Gastrocnemius medialis (tissue), 4 donors: Measurements from ENCODE around the gene PACSIN2. TPM values are rescaled to one million over a fixed set of nuclear protein-coding genes. Genes with fewer than 3 reads are reported as not detected.

Experiments used
- ATAC-seq, 2 donors: fragments of 150-250 bp; one replicate each; pipeline ENCODE4 v1.9.1; 2016
- DNase-seq, 2 donors: peaks; one replicate each; pipeline ENCODE4 v3.0.0-alpha.2; 2019
- H3K27ac ChIP-seq, 4 donors: fragments of 200-600 bp; sonication (generic); 1 replicate in 1 of 4; 2 replicates in 3 of 4; pipeline ENCODE4 v1.5.1; 2016 to 2018; ENCODE audit warnings: mild to moderate bottlenecking in 2 of 4, moderate library complexity in 1 of 4
- H3K27me3 ChIP-seq, 3 donors: fragments of 200-600 bp; sonication (generic) in 2 of 3; 1 replicate in 1 of 3; 2 replicates in 2 of 3; pipeline versions ENCODE4 v1.5.1 to v1.6.0; 2016 to 2019; ENCODE audit warnings: mild to moderate bottlenecking in 1 of 3, moderate library complexity in 1 of 3
- H3K36me3 ChIP-seq, 2 donors: fragments of 200-600 bp; sonication (generic) in 1 of 2; one replicate each; pipeline ENCODE4 v1.5.1; 2017 to 2018
- H3K4me1 ChIP-seq, 2 donors: fragments of 200-600 bp; sonication (generic) in 1 of 2; one replicate each; pipeline ENCODE4 v1.5.1; 2016 to 2017; ENCODE audit warnings: mild to moderate bottlenecking in 2 of 2
- H3K4me3 ChIP-seq, 4 donors: fragments of 200-600 bp; sonication (generic) in 3 of 4; 1 replicate in 1 of 4; 2 replicates in 3 of 4; pipeline ENCODE4 v1.5.1; 2016 to 2019; ENCODE audit warnings: mild to moderate bottlenecking in 2 of 4
- H3K9me3 ChIP-seq, 3 donors: fragments of 200-600 bp; sonication (generic) in 2 of 3; 1 replicate in 1 of 3; 2 replicates in 2 of 3; pipeline ENCODE4 v1.5.1; 2016 to 2019
- POLR2A ChIP-seq, 2 donors: fragments of 450-650 bp; IDR thresholded peaks; one replicate each; pipeline ENCODE4 v1.6.1; 2017; ENCODE audit warnings: antibody characterized with exemption in 2 of 2, mild to moderate bottlenecking in 2 of 2, moderate library complexity in 2 of 2
- in situ Hi-C, 4 donors: fragments of 200-750 bp; cut with MboI; loops; one replicate each; pipeline versions ENCODE4 v1.15.0 to v1.8.0; 2017; ENCODE audit warnings: low sequenced_read_pairs in 4 of 4
- intact Hi-C: fragments of 100-400 bp; cut with DNase I; formaldehyde crosslinking; loops from one replicate; pipeline ENCODE4 v1.15.1; 2023; ENCODE audit warnings: low total_unique reads
- total RNA-seq, 4 donors: library from RNA; depleted of rRNA; stranded (reverse); fragments of >200 nt; gene quantifications; one replicate each; pipeline versions ENCODE4 v1.1.0 to v1.2.3, GENCODE V29; 2016
- TF ChIP-seq, protein P1 (sequence below), 5 experiments: fragments of 450-650 bp in 3 of 5; fragments of 200-600 bp in 2 of 5; sonication (generic) in 2 of 5; IDR thresholded peaks in 4 of 5; conservative IDR thresholded peaks in 1 of 5; 1 replicate in 4 of 5; 2 replicates in 1 of 5; pipeline ENCODE4 v1.5.1; 2016 to 2019; ENCODE audit warnings: antibody characterized with exemption in 5 of 5, mild to moderate bottlenecking in 3 of 5, moderate library complexity in 3 of 5

The PACSIN2 gene
- total RNA-seq, 4 donors from 2014 or later, result 37.3 to 45.9 (median 39.8) TPM

DNA sequence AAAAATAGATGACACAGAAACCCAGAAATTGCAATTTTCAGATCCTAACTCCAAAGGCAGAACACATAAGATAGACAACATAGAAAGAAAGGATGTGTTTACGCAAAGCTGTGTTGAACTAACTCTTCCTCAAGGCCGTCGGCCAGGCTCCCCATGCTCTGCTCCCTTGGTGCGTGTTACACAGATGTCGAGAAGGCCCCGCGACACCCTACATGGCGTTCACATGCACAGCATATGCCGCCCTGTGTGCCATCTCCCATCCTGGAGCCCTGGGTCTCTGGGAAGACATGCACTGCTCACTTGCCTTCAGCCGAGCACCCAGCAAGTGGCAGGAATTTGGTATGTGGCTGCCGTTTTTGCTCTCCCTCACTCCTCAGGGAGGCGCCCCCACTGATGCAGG is 110.9 kb downstream of the PACSIN2 start:
- intact Hi-C loops, result no loop called here
- DNase-seq, result no peak

DNA sequence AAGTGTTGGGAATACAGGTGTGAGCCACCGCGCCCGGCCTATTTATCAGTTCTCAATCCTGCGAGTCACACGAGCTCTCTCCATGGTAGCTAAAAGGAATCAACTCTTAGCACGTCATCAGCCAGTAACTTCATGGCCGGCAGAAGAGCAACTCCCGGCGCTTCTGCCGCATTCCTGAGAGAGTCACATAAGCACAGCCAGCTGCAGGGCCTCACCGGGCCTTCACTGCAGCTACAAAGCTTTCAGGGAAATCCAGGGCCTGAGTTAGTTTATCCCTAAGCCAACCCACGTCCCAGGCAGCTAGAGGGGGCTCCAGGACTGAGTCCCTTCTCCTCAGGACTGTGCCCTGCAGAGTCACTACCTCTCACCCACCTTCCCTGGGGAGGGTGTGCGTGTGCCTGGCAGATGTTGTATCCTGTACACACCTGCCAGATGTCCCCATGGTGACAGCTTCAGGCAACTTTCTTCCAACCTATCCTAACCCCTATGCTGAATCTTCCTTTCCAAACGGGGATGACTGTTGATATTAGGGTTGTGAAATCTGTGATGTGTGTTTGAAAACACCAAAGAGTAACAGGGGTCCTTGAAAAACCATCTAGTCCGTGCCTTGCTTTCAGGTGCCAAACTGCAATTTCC is 112.0 kb downstream of the PACSIN2 start:
- intact Hi-C loops (loop anchor here (1.0 kb wide), 1 partner anchor 36 kb away; no protein-coding TSS in a partner anchor), in situ Hi-C loops (no loop called here)
- Histone ChIP-seq H3K27ac (peak overlapping the region; percentile 87 to 94 (median 89)), H3K27me3 (no peaks in the 10 kb centered on the region), H3K9me3 (no peaks in the 10 kb centered on the region), H3K4me1 (peaks cover 68 to 72% of the 10 kb centered on the region in 2 donors), H3K4me3 (no peak overlapping the region), H3K36me3 (no peaks in the 10 kb centered on the region)
- DNase-seq (no peak), ATAC-seq (no peak)
- no peak for TF ChIP-seq POLR2A (IDR thresholded peaks at IDR 0.05)
- TF ChIP-seq, protein P1, sequence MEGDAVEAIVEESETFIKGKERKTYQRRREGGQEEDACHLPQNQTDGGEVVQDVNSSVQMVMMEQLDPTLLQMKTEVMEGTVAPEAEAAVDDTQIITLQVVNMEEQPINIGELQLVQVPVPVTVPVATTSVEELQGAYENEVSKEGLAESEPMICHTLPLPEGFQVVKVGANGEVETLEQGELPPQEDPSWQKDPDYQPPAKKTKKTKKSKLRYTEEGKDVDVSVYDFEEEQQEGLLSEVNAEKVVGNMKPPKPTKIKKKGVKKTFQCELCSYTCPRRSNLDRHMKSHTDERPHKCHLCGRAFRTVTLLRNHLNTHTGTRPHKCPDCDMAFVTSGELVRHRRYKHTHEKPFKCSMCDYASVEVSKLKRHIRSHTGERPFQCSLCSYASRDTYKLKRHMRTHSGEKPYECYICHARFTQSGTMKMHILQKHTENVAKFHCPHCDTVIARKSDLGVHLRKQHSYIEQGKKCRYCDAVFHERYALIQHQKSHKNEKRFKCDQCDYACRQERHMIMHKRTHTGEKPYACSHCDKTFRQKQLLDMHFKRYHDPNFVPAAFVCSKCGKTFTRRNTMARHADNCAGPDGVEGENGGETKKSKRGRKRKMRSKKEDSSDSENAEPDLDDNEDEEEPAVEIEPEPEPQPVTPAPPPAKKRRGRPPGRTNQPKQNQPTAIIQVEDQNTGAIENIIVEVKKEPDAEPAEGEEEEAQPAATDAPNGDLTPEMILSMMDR (IDR thresholded peaks at IDR 0.05 in 4 of 5, conservative IDR thresholded peaks at IDR 0.05 in 1 of 5), result no peak

More for the DNA sequence above, 110.9 kb downstream of the PACSIN2 start:
- Histone ChIP-seq H3K27me3 (no peaks in the 10 kb centered on the region), H3K4me1 (peaks cover 79 to 83% of the 10 kb centered on the region in 2 donors), H3K4me3 (no peak overlapping the region), H3K9me3 (no peaks in the 10 kb centered on the region), H3K27ac (peak overlapping the region in 2 of 4 donors; percentile 77 to 87), H3K36me3 (no peaks in the 10 kb centered on the region)
- ATAC-seq, result no peak
- no peak for TF ChIP-seq POLR2A (IDR thresholded peaks at IDR 0.05)
- TF ChIP-seq, protein P1 (IDR thresholded peaks at IDR 0.05 in 4 of 5, conservative IDR thresholded peaks at IDR 0.05 in 1 of 5), result no peak
- in situ Hi-C loops, result no loop called here

DNA sequence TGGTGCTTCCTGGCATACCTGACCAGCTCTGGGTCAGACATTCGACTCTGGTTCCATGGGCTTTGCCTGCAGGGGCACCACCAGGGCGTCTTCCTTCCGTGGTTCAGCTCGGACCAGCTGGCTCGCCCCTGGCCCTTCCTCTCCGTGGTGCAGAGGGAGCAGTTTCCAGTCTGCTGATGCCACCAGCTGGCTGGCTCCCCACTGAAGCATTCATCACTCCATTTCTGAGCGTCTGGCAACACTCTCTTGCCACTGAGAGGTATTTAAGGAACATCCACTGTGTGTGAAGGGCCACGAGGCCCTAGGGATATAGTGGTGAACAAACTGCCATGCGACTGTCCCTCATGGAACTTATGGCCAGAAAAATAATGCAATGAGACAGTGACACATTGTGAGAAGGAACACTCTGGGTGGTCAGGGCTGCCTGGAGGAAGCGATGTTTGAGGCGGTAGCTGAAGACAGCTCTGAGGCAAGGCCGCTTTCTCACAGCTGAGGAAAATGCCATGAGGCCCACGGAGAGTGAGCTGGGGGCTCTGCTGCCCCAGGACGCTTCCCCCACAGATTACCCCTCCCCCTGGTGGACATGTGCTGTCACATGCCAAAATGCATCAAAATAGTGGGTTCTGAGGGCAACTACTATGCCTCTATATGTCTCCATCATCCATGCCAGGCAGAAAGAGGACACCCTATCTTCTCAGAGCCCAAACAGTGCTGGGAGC is 113.0 kb downstream of the PACSIN2 start:
- no peaks in the 10 kb centered on the region for H3K9me3 ChIP-seq
- intact Hi-C loops, result loop anchor here (1.0 kb wide), 2 partner anchors 20 to 35 kb away; no protein-coding TSS in a partner anchor
- ATAC-seq, result peak; percentile 64 to 81
- H3K4me3 ChIP-seq, result no peak overlapping the region
- DNase-seq, result peak; percentile 74 to 85
- peak overlapping the region; percentile 87 to 94 (median 89) for H3K27ac ChIP-seq
- in situ Hi-C loops, result no loop called here
- no peaks in the 10 kb centered on the region for H3K36me3 ChIP-seq
- no peaks in the 10 kb centered on the region for H3K27me3 ChIP-seq
- H3K4me1 ChIP-seq, result peaks cover 58 to 66% of the 10 kb centered on the region in 2 donors
- TF ChIP-seq, protein P1 (IDR thresholded peaks at IDR 0.05 in 4 of 5, conservative IDR thresholded peaks at IDR 0.05 in 1 of 5), result peak in 3 of 5 experiments; percentile 15 to 42 (median 40)
- no peak for TF ChIP-seq POLR2A (IDR thresholded peaks at IDR 0.05)

DNA sequence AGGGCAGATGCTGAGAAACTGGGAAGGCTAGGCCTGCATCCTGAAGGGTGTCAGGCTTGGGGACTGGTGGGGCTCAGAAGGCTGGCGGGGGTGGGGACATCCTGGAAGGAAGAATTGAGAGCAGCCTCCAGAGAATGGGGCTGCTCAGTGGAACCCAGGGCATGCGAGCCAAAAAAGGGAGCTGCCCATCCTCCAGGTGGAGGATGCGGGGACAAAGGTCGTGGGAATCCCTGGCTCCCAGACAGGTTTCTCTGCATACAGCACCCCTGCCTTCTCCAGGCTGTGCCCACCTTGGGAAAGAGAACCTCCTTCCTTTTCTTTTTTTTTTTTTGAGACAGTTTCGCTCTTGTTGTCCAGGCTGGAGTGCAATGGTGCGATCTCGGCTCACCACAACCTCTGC is 117.0 kb downstream of the PACSIN2 start:
- H3K36me3 ChIP-seq, result no peaks in the 10 kb centered on the region
- H3K4me3 ChIP-seq, result no peak overlapping the region
- H3K9me3 ChIP-seq, result no peaks in the 10 kb centered on the region
- H3K27ac ChIP-seq, result peak overlapping the region in 1 of 4 donors; percentile 87
- peaks cover 63 to 72% of the 10 kb centered on the region in 2 donors for H3K4me1 ChIP-seq
- no peak for DNase-seq
- intact Hi-C loops (no loop called here), in situ Hi-C loops (no loop called here)
- TF ChIP-seq POLR2A (IDR thresholded peaks at IDR 0.05), result no peak
- TF ChIP-seq, protein P1 (IDR thresholded peaks at IDR 0.05 in 4 of 5, conservative IDR thresholded peaks at IDR 0.05 in 1 of 5), result no peak
- H3K27me3 ChIP-seq, result no peaks in the 10 kb centered on the region
- no peak for ATAC-seq
